Prostate gland (tissue), 2 donors: ENCODE measurements around the gene NR5A2.

Experiments used
- CTCF ChIP-seq, 4 experiments: fragments of 200-600 bp in 2 of 4; fragments of 450-650 bp in 2 of 4; sonication (generic) in 2 of 4; IDR thresholded peaks; 1 replicate in 3 of 4; 2 replicates in 1 of 4; pipeline ENCODE4 v1.5.1; 2016 to 2019; ENCODE audit warnings: antibody characterized with exemption in 4 of 4, mild to moderate bottlenecking in 2 of 4, moderate library complexity in 2 of 4
- POLR2A ChIP-seq: fragments of 450-650 bp; IDR thresholded peaks from one replicate; pipeline ENCODE4 v1.6.1; 2016; ENCODE audit warnings: antibody characterized with exemption, mild to moderate bottlenecking
- POLR2AphosphoS5 ChIP-seq: sonication (generic); formaldehyde crosslinking; IDR thresholded peaks from one replicate; pipeline ENCODE4 v1.6.1; 2017; ENCODE audit warnings: antibody characterized with exemption

DNA sequence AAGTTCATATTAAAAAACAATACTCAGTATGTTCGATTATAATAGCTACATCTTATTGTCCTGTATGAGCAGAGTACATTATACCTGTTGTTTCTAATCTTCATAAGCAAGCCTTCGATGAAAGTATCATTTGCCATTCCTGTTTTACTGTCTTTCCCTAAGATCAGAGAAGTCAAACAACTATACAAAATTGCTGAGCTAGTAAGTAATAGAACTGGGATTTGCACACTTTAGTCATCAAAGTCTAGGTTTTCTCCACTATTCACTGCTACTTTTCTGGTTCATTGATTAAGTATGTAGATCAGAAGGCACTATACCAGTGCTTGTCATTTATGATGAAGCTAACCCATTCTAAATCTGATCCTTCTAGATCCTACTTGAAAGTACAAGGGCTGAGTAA is 108.9 kb downstream of the NR5A2 start:
- TF ChIP-seq CTCF (IDR thresholded peaks at IDR 0.05) (no peak), POLR2A (no peak), POLR2AphosphoS5 (no peak)
